ENCODE results near the gene MAST3. TPM values are rescaled to one million over a fixed set of nuclear protein-coding genes. Genes with fewer than 3 reads are reported as not detected.
A peak's percentile ranks its signal among the peaks of the same experiment; 100 is the strongest.

MAST3 gene
- total RNA-seq, 1 donor from 2014 or later, result 10.7 TPM

DNA sequence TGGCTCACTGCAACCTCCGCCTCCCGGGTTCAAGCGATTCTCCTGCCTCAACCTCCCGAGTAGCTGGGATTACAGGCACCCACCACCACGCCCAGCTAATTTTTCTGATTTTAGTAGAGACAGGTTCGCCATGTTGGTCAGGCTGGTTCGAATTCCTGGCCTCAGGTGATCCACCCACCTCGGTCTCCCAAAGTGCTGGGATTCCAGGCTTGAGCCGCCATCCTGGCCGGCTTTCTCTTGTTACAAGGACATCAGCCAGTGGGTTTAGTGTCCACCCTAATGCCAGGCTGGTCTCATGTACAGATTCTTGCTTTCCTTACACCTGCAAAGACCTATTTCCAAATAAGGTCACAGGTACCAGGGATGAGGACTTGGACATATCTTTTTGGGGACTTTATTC is 62.2 kb downstream of the MAST3 start:
- Mint-ChIP-seq H3K9me3 (ENCODE audit: low read depth) (no peaks in the 10 kb centered on the region), H3K27ac (no peak overlapping the region), H3K4me3 (ENCODE audit: low read depth) (no peak overlapping the region), H3K27me3 (no peaks in the 10 kb centered on the region), H3K4me1 (ENCODE audit: low read depth) (no peaks in the 10 kb centered on the region), H3K36me3 (ENCODE audit: insufficient read depth) (peaks cover 13% of the 10 kb centered on the region)
- no peak for DNase-seq (ENCODE audit: low spot score, unreplicated experiment)
- no peak for TF ChIP-seq CTCF (IDR thresholded peaks at IDR 0.05; ENCODE audit: unreplicated experiment)

- H3K36me3 Mint-ChIP-seq (ENCODE audit: insufficient read depth), result peaks cover 13% of the 10 kb centered on the region
- no peak overlapping the region for H3K4me3 Mint-ChIP-seq (ENCODE audit: low read depth)
- H3K27ac Mint-ChIP-seq, result no peak overlapping the region
- no peak for DNase-seq (ENCODE audit: low spot score, unreplicated experiment)
- no peaks in the 10 kb centered on the region for H3K9me3 Mint-ChIP-seq (ENCODE audit: low read depth)
- no peak for TF ChIP-seq CTCF (IDR thresholded peaks at IDR 0.05; ENCODE audit: unreplicated experiment)
- no peaks in the 10 kb centered on the region for H3K27me3 Mint-ChIP-seq
- no peaks in the 10 kb centered on the region for H3K4me1 Mint-ChIP-seq (ENCODE audit: low read depth)
Measured at GRCh38 chr19:18160493-18160970, 63.0 kb downstream of the MAST3 start.

GRCh38 chr19:18160971-18161635 is 63.5 kb downstream of the MAST3 start:
- no peak overlapping the region for H3K27ac Mint-ChIP-seq

DNA sequence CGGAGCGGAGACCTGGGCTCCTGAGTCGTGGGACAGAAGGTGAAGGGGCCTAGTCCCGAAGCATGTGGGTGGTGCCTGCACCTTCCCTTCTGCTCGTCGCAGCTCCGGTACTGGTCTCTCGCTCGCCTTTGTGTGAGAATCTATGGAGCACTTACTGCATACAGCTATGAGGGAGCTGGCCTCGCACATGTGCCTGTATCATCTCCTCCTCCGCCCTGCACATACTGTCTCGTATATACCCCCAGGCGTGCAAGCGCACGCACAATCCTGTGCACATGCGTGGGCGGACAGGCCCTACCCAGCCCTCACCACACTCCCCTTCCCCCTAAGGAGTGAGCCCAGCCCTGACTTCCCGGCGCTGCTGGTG is 64.0 kb downstream of the MAST3 start:
- Mint-ChIP-seq H3K4me1 (ENCODE audit: low read depth) (no peaks in the 10 kb centered on the region), H3K36me3 (ENCODE audit: insufficient read depth) (peaks cover 16% of the 10 kb centered on the region), H3K27me3 (no peaks in the 10 kb centered on the region), H3K4me3 (ENCODE audit: low read depth) (no peak overlapping the region), H3K27ac (peak overlapping the region; percentile 76), H3K9me3 (ENCODE audit: low read depth) (no peaks in the 10 kb centered on the region)
- no peak for DNase-seq (ENCODE audit: low spot score, unreplicated experiment)
- peak; percentile 38 for TF ChIP-seq CTCF (IDR thresholded peaks at IDR 0.05; ENCODE audit: unreplicated experiment)

More at GRCh38 chr19:18160971-18161635, 63.5 kb downstream of the MAST3 start:
- H3K27me3 Mint-ChIP-seq, result no peaks in the 10 kb centered on the region
- H3K4me3 Mint-ChIP-seq (ENCODE audit: low read depth), result no peak overlapping the region
- peak; percentile 74 for DNase-seq (ENCODE audit: low spot score, unreplicated experiment)
- H3K9me3 Mint-ChIP-seq (ENCODE audit: low read depth), result no peaks in the 10 kb centered on the region
- peak; percentile 74 for TF ChIP-seq CTCF (IDR thresholded peaks at IDR 0.05; ENCODE audit: unreplicated experiment)
- H3K4me1 Mint-ChIP-seq (ENCODE audit: low read depth), result no peaks in the 10 kb centered on the region
- H3K36me3 Mint-ChIP-seq (ENCODE audit: insufficient read depth), result peaks cover 18% of the 10 kb centered on the region

DNA sequence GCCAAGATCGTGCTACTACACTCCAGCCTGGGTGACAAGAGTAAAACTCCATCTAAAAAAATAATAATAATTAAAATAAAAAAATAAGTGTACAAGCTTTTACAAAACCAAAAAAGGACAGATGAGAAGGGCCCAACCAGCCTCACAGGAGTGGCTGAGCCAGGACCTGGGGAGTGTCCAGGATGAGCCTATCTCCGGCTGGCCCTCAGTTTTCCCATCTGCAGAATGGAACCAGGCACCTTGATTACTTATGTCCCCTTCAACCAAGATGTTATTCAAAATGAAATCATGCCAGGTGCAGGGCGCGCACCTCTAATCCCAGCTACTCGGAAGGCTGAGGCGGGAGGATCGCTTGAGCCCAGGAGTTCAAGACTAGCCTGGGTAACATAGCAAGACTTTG is 66.5 kb downstream of the MAST3 start:
- Mint-ChIP-seq H3K9me3 (ENCODE audit: low read depth) (no peaks in the 10 kb centered on the region), H3K27me3 (no peaks in the 10 kb centered on the region), H3K36me3 (ENCODE audit: insufficient read depth) (peaks cover 25% of the 10 kb centered on the region), H3K4me3 (ENCODE audit: low read depth) (no peak overlapping the region), H3K27ac (no peak overlapping the region), H3K4me1 (ENCODE audit: low read depth) (no peaks in the 10 kb centered on the region)
- DNase-seq (ENCODE audit: low spot score, unreplicated experiment), result no peak
- TF ChIP-seq CTCF (IDR thresholded peaks at IDR 0.05; ENCODE audit: unreplicated experiment), result no peak
